T-helper 2 cell treated with Interferon-gamma antibody and Interleukin-4, amounts not matched to agents 5 μg/mL and 100 μg/mL, for 36 hours (primary cell): Measurements from ENCODE around the gene VENTX.

Source experiments
- DNase-seq: peaks from one replicate; pipeline ENCODE4 v3.0.0; 2021; ENCODE audit warnings: low spot score
- H3K27ac Mint-ChIP-seq: one replicate; pipeline ENCODE4 v1.8.0; 2021; ENCODE audit warnings: mild to moderate bottlenecking, mixed read lengths
- H3K27me3 Mint-ChIP-seq: one replicate; pipeline ENCODE4 v1.8.0; 2021; ENCODE audit warnings: low read depth, mixed read lengths
- H3K36me3 Mint-ChIP-seq: one replicate; pipeline ENCODE4 v1.8.0; 2021; ENCODE audit warnings: low read depth, mixed read lengths
- H3K4me1 Mint-ChIP-seq: one replicate; pipeline ENCODE4 v1.8.0; 2021; ENCODE audit warnings: low read depth, mixed read lengths
- H3K4me3 Mint-ChIP-seq: one replicate; pipeline ENCODE4 v1.8.0; 2022; ENCODE audit warnings: mild to moderate bottlenecking, moderate library complexity, mixed read lengths
- H3K9me3 Mint-ChIP-seq: one replicate; pipeline ENCODE4 v1.8.0; 2021; ENCODE audit warnings: mixed read lengths

Gene VENTX

GRCh38 chr10:133237588-133238465, at the start of gene VENTX:
TSS of gene VENTX (plus strand) at chr10:133237855. CDS start at chr10:133237915, 60 bp downstream.
- Mint-ChIP-seq H3K27me3 (peaks cover 62% of the 10 kb centered on the region), H3K36me3 (no peaks in the 10 kb centered on the region), H3K4me1 (peaks cover 17% of the 10 kb centered on the region), H3K27ac (no peak within 1 kb of the TSS), H3K4me3 (no peak within 1 kb of the TSS), H3K9me3 (no peaks in the 10 kb centered on the region)
- no peak for DNase-seq

GRCh38 chr10:133187906-133188681, 49.6 kb upstream of the VENTX start:
- DNase-seq, result no peak
- no peak overlapping the region for H3K4me3 Mint-ChIP-seq
- no peak overlapping the region for H3K27ac Mint-ChIP-seq

GRCh38 chr10:133189256-133189655, 48.4 kb upstream of the VENTX start:
- H3K9me3 Mint-ChIP-seq, result peaks cover 3% of the 10 kb centered on the region
- no peak overlapping the region for H3K27ac Mint-ChIP-seq
- peaks cover 7% of the 10 kb centered on the region for H3K27me3 Mint-ChIP-seq
- no peaks in the 10 kb centered on the region for H3K36me3 Mint-ChIP-seq
- DNase-seq, result no peak
- H3K4me1 Mint-ChIP-seq, result no peaks in the 10 kb centered on the region
- no peak overlapping the region for H3K4me3 Mint-ChIP-seq

More at GRCh38 chr10:133187906-133188681, 49.6 kb upstream of the VENTX start:
- H3K36me3 Mint-ChIP-seq, result no peaks in the 10 kb centered on the region
- no peaks in the 10 kb centered on the region for H3K4me1 Mint-ChIP-seq
- peaks cover 3% of the 10 kb centered on the region for H3K27me3 Mint-ChIP-seq
- peaks cover 6% of the 10 kb centered on the region for H3K9me3 Mint-ChIP-seq

- no peak for DNase-seq
- Mint-ChIP-seq H3K36me3 (no peaks in the 10 kb centered on the region), H3K4me3 (no peak overlapping the region), H3K27me3 (peaks cover 7% of the 10 kb centered on the region), H3K9me3 (no peaks in the 10 kb centered on the region), H3K27ac (no peak overlapping the region), H3K4me1 (no peaks in the 10 kb centered on the region)
These were observed 47.9 kb upstream of the VENTX start for GRCh38 chr10:133189726-133190125.

GRCh38 chr10:133190225-133190624, 47.4 kb upstream of the VENTX start:
- H3K27me3 Mint-ChIP-seq, result peaks cover 7% of the 10 kb centered on the region
- no peaks in the 10 kb centered on the region for H3K36me3 Mint-ChIP-seq
- no peak overlapping the region for H3K4me3 Mint-ChIP-seq
- no peak for DNase-seq
- no peaks in the 10 kb centered on the region for H3K9me3 Mint-ChIP-seq
- H3K4me1 Mint-ChIP-seq, result no peaks in the 10 kb centered on the region
- H3K27ac Mint-ChIP-seq, result no peak overlapping the region

DNA sequence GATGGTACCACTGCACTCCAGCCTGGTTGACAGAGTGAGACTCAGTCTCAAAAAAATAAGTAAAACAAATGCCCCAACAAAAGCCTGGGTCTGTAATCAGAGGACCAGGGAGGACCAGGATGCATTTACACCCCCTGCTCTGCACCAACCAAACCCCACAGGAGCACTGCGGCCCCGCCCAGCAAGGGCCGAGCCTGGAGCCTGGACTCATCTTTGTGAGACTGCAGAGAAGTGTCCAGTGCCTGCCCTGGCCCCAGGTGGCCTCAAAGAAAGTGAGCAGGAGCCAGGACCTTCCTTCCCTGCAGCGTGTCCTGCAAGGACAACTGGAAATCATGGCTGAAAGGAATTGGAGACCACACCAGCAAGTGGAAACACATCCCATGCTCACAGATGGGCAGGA, 46.0 kb upstream of the VENTX start:
- DNase-seq, result no peak
- Mint-ChIP-seq H3K4me1 (no peaks in the 10 kb centered on the region), H3K27me3 (peaks cover 7% of the 10 kb centered on the region), H3K27ac (no peak overlapping the region), H3K4me3 (no peak overlapping the region), H3K9me3 (no peaks in the 10 kb centered on the region), H3K36me3 (no peaks in the 10 kb centered on the region)

- H3K36me3 Mint-ChIP-seq, result no peaks in the 10 kb centered on the region
- H3K4me3 Mint-ChIP-seq, result no peak overlapping the region
- DNase-seq, result no peak
- no peak overlapping the region for H3K27ac Mint-ChIP-seq
- H3K9me3 Mint-ChIP-seq, result no peaks in the 10 kb centered on the region
- H3K4me1 Mint-ChIP-seq, result no peaks in the 10 kb centered on the region
- H3K27me3 Mint-ChIP-seq, result peaks cover 7% of the 10 kb centered on the region
These were observed 43.5 kb upstream of the VENTX start for GRCh38 chr10:133194151-133194550.

- Mint-ChIP-seq H3K9me3 (no peaks in the 10 kb centered on the region), H3K4me1 (no peaks in the 10 kb centered on the region), H3K36me3 (no peaks in the 10 kb centered on the region), H3K27ac (no peak overlapping the region), H3K4me3 (no peak overlapping the region), H3K27me3 (peaks cover 7% of the 10 kb centered on the region)
- DNase-seq, result no peak
These were observed 42.6 kb upstream of the VENTX start for GRCh38 chr10:133195096-133195495.

DNA sequence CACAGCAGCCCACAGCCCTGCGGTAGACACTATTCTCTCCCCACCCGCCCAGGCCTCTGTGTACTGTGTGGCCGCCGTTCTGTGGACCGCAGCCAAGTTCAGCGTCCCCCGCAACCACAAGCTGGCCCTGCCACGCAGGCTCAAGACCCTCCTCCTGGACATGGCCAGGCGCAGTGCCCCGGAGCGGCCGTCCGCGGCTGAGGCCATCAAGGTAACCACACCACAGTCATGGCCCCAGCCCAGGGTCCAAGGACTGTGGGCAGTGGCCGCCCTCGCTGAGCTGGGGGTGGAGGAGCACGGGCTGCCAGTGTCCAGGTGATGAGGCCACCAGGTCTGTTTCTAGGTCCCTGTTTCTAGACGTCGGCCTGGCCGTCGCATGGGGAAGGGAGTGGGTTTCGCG, 42.0 kb upstream of the VENTX start:
- Mint-ChIP-seq H3K27ac (no peak overlapping the region), H3K36me3 (no peaks in the 10 kb centered on the region), H3K4me3 (no peak overlapping the region), H3K4me1 (no peaks in the 10 kb centered on the region), H3K9me3 (no peaks in the 10 kb centered on the region), H3K27me3 (peaks cover 7% of the 10 kb centered on the region)
- no peak for DNase-seq

DNA sequence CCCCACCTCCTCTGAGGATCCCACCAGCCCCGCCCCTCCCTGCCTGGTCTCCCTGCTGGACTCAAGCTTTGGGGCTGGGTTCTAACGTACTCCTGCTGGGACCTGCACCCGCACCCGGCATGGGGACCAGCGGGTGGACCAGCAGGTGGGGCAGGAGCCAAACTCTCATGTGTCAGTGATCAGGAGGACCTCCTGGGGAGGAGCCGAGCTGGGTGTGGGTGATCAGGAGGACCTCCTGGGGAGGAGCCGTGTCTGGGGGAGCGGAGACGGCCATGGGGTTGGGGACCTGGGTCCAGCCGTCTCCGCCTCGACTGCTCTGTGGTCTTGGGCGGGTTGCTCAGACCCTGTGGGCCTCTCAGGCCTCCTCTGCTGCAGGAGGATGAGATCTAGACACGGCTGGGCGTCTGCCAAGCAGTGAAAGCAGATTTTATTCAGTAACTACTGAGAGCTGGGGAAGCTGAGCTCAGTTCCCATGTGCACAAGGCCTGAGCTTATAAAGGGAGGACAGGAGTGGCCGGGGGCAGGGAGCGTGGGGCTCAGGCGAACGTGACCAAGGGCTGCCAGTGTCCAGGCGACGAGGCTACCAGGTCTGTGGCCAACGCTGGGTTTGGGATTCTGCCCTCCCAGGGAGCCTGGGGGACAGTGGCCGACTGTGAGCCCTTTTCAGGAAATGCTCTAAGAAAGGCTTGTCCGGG, 41.3 kb upstream of the VENTX start:
- H3K27ac Mint-ChIP-seq, result no peak overlapping the region
- H3K27me3 Mint-ChIP-seq, result peaks cover 7% of the 10 kb centered on the region
- H3K9me3 Mint-ChIP-seq, result no peaks in the 10 kb centered on the region
- DNase-seq, result no peak
- H3K4me3 Mint-ChIP-seq, result no peak overlapping the region
- H3K4me1 Mint-ChIP-seq, result no peaks in the 10 kb centered on the region
- no peaks in the 10 kb centered on the region for H3K36me3 Mint-ChIP-seq

DNA sequence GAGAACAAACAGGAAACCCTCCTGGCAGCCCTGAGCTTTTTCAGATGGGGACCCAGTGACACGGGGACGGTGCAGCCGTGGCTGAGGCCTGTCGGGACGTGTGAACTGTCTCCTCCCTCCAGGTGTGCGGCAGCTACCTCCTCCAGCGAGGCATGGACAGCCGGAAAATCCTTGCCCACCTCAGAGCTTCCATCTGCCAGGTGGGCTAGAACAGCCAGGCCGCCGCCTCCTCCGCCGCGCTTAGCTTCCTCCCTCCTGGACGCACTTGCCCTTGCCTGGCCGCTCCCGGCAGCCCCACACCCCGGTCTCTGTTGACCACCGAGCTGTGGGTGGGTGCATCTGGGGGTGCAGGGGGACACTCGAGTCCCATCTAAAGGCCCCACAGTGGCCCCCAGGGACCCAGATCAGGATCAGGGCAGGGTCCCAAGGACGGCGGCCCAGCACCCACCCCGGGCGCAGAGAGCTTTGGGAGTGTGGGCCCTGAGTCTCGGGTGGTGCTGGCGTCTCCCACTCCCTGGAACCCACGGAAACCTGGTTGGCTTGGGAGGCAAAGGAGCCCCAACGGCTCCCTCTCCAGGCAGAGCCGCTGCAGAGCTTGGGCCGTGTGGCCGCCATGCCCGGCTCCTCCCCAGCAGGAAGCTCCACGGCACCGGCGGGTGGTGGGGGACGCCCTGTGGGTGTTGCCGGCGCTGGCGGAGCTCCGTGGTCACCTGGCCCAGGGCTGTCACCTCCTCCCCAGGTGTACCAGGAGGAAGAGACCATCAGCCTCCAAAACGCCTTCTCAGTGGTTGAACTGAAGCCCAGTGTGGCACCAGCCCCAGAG, 40.5 kb upstream of the VENTX start:
- H3K4me1 Mint-ChIP-seq, result no peaks in the 10 kb centered on the region
- H3K27me3 Mint-ChIP-seq, result peaks cover 7% of the 10 kb centered on the region
- DNase-seq, result no peak
- H3K36me3 Mint-ChIP-seq, result no peaks in the 10 kb centered on the region
- H3K9me3 Mint-ChIP-seq, result no peaks in the 10 kb centered on the region
- H3K27ac Mint-ChIP-seq, result no peak overlapping the region
- H3K4me3 Mint-ChIP-seq, result no peak overlapping the region

- no peak overlapping the region for H3K4me3 Mint-ChIP-seq
- H3K4me1 Mint-ChIP-seq, result no peaks in the 10 kb centered on the region
- DNase-seq, result no peak
- no peaks in the 10 kb centered on the region for H3K9me3 Mint-ChIP-seq
- peaks cover 4% of the 10 kb centered on the region for H3K27me3 Mint-ChIP-seq
- H3K27ac Mint-ChIP-seq, result no peak overlapping the region
- H3K36me3 Mint-ChIP-seq, result no peaks in the 10 kb centered on the region
These were observed 39.9 kb upstream of the VENTX start for GRCh38 chr10:133197786-133198185.

DNA sequence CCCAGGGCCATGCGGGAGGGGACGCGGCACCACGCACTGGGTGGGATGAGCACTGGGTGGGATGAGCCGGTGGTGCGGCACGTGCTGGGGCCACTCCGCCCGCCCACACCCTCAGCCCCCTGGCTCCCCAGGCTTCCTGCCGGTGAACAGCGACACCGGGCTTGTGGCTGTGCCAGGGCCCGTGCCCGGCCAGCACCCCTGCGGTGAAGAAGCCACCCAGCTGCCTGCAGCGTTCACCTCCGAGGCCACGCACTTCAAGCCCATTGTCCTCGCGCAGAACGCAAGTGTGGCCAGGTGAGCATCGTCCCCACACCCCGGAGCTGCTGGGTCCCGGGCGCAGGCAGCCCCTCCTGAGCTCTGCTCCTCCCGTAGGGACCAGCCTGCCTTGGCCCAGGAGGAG, 39.4 kb upstream of the VENTX start:
- Mint-ChIP-seq H3K27me3 (peaks cover 4% of the 10 kb centered on the region), H3K4me3 (no peak overlapping the region), H3K9me3 (no peaks in the 10 kb centered on the region), H3K27ac (no peak overlapping the region), H3K36me3 (no peaks in the 10 kb centered on the region), H3K4me1 (no peaks in the 10 kb centered on the region)
- no peak for DNase-seq
